Gastrocnemius medialis (tissue), 4 donors: ENCODE results near the gene TOR4A.

Experiments used
- POLR2A ChIP-seq, 2 donors: fragments of 450-650 bp; IDR thresholded peaks; one replicate each; pipeline ENCODE4 v1.6.1; 2017; ENCODE audit warnings: antibody characterized with exemption in 2 of 2, mild to moderate bottlenecking in 2 of 2, moderate library complexity in 2 of 2
- TF ChIP-seq, protein P1 (sequence below), 5 experiments: fragments of 450-650 bp in 3 of 5; fragments of 200-600 bp in 2 of 5; sonication (generic) in 2 of 5; IDR thresholded peaks in 4 of 5; conservative IDR thresholded peaks in 1 of 5; 1 replicate in 4 of 5; 2 replicates in 1 of 5; pipeline ENCODE4 v1.5.1; 2016 to 2019; ENCODE audit warnings: antibody characterized with exemption in 5 of 5, mild to moderate bottlenecking in 3 of 5, moderate library complexity in 3 of 5

DNA sequence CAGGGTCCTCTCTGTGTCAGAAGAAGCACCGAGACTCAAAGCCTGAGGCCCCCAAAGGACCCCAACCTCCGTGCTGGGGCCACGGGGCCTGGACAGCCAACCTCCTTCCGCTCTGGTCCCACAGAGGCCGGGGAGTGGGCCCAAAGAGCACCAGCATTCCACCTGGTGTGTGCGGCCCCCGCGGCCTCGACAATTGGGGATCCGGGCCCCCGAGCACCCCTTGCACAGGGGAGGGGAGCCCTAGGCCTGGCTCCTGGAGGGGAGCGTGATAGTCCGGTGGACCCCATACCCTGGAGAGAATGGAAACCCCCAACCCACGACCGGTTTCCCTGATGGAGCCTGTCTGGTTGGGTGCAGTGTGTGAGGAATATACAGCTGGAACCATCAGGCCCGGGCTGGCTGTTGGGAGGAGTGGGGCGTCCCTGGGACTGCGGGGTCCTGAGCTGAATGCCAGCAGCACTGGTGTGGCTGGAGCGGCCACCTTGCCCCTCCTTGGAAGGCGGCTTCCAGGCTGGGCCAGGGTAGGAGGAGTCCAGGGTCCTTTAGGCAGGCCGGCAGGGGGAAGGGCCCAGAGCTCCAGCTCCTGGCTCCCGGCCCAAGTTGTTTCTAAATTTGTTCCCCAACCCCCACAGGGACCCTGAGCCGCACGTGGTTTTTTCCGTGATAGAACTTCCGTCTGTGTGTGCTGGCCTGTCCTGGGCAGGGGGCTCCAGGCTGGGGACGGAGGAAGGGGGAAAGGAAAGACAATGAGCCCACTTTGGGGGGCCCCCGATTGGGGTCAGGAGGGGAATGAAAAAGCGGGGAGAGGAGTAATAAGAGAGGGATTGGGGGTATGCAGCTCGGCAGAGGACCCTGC, 825 bp upstream of the TOR4A start:
- TF ChIP-seq, protein P1, sequence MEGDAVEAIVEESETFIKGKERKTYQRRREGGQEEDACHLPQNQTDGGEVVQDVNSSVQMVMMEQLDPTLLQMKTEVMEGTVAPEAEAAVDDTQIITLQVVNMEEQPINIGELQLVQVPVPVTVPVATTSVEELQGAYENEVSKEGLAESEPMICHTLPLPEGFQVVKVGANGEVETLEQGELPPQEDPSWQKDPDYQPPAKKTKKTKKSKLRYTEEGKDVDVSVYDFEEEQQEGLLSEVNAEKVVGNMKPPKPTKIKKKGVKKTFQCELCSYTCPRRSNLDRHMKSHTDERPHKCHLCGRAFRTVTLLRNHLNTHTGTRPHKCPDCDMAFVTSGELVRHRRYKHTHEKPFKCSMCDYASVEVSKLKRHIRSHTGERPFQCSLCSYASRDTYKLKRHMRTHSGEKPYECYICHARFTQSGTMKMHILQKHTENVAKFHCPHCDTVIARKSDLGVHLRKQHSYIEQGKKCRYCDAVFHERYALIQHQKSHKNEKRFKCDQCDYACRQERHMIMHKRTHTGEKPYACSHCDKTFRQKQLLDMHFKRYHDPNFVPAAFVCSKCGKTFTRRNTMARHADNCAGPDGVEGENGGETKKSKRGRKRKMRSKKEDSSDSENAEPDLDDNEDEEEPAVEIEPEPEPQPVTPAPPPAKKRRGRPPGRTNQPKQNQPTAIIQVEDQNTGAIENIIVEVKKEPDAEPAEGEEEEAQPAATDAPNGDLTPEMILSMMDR (IDR thresholded peaks at IDR 0.05 in 4 of 5, conservative IDR thresholded peaks at IDR 0.05 in 1 of 5), result no peak
- no peak for TF ChIP-seq POLR2A (IDR thresholded peaks at IDR 0.05)
